Fibroblast of skin of right quadriceps (primary cell): Measurements from ENCODE around the gene CCDC71.

ENCODE experiments used
- DNase-seq: peaks from one replicate; pipeline ENCODE4 v3.0.0-alpha.2; 2013

CCDC71 gene

DNA sequence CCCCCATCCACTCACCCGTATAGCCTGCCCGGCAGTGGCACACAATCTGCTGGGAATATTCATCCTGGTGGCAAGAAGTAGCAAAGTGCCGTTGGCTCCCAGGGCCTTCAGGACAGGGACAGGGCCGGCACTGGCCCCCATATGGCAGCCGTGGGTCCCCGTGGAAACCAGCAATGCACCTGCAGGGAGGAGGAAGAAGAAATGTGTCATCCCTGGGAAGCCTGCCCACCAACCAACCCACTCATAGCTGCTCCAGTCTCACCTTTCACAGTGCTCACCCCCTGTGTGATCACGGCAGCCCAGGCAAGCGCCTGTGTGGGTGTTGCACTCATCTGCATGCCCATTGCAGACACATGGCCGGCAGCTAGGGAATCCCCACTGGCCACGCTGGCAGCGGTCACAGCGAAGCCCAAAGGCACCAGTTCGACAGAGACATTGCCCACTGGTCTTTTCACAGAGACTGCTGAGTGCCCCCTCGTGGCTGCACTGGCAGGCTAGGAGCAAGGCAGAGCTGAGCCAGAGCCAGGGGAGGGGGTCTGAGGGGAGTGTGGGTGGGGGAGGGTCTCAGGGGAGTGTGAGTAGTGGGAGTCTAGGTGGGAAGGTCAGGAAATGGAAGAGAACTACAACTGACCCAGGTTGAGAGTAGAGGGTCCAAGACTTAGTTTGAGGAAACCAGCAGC, 41.0 kb downstream of the CCDC71 start:
- DNase-seq = no peak

GRCh38 chr3:49124203-49124602, 41.9 kb downstream of the CCDC71 start:
- DNase-seq = no peak

- no peak for DNase-seq
Measured at GRCh38 chr3:49123687-49124086, 42.4 kb downstream of the CCDC71 start.

GRCh38 chr3:49122886-49123545, 43.1 kb downstream of the CCDC71 start:
- no peak for DNase-seq

DNA sequence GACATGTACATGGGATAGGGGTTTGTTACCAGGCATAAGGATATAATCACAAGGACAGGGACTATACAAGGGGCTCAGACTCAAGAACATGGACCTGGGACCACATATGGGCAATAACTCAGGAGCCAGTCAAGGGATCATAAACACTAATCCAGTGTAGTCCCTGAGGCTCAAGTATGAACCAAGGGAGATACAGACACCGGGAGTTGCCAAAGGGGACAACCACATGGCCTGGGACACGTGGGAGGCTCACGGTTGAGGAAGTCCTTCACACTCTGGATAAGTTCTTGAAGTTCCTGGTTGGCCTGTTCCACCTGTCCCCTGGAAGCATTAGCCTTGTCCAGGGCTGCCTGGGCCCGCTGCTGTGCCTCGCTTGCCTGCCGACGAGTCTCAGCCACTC, 43.7 kb downstream of the CCDC71 start:
- no peak for DNase-seq

- DNase-seq = no peak
Measured at GRCh38 chr3:49122022-49122421, 44.1 kb downstream of the CCDC71 start.

DNA sequence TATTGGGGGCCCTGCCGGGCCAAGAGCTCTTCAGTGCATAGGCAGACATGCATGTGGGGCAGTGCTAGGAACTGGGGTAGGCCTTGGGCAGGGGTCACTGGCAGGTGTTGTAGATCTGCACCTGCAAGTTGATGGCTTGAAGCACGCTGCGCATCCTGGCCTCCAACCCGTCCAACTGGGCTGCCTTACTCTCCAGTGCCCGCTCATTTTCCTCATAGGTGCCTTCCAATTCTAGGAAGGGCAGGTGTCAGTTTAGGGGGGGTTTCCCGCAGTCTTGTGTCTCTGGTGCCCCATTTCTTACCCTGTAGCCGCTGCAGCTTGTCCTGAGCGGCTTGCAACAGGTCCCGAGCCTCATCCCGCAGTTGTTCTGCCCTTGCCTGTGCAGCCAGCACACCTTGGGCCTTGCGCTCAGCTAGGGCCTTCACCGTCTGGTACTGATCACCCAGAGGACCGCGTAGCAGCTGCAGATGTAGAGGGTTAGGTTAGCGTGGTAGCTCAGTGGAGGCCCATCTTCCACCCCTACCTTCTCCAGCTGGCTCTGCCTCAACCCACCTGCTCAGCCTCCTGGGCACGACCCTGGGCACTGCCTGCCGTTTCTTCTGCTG, 44.9 kb downstream of the CCDC71 start:
- no peak for DNase-seq

- DNase-seq = peak; percentile 92
Measured at GRCh38 chr3:49120438-49121131, 45.5 kb downstream of the CCDC71 start, which contains the start of gene USP19. Gene USP19, minus strand, starts transcription at chr3:49120823. Its CDS starts 1,678 bp downstream, at chr3:49119145.

DNA sequence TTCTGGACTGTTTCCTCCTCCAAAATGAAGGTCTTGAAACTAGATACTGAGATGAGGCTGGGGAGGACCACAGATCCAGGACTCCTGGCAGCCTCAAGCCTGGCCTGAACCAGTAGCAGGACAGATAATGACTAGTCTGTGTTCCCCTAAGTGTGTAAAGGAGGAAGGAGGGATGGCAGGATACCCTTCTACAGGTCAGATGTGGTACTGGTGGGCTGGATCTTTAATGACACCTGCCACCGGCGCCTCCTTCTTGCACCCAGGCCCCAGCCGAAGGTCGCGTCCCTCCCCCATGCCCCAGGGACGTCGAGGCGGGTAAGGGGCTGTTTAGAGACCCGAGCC, 46.1 kb downstream of the CCDC71 start:
- DNase-seq = no peak

DNA sequence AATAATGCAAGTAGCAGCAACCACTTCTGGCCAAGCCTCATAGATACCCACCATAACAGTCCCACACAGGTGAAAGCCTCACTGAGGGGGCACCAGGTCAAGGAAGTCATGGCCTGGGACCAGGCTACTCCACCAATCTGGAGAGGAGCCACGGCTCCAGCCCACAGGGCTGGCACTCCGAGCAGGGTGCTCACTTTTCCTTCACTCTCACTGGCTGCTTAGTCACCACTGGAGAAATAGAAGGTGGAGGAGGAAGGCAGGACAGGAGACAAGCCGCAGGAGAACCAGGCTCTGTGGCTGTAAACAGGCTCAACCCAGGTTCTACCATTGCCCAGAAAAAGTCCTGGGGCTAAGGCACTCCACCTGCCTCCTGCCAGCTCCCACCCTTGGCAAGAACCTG, 46.7 kb downstream of the CCDC71 start:
- no peak for DNase-seq

DNA sequence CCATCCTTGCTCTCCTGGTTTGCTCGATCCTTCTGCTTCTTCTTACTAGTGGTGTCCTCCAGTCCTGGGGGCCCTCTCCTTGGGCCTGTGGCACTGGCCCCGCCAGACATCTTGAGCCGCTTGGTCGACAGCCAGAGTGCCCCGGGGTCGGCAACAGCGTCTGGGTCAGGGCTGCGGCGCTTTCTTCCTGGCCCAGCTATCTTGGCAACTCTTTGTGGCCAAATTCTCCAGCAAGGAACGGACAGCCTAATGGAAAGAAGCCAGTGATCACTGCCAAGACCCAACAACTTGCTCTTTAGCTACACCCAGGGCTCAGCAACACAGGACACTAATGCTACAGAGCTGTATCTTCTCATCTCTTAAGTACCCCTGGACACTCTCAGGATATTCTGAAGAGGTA, 47.1 kb downstream of the CCDC71 start:
- no peak for DNase-seq
